ENCODE data around the gene SLC22A1. TPM values are rescaled to one million over a fixed set of nuclear protein-coding genes. Genes with fewer than 3 reads are reported as not detected.
"Not testable (repeated sequence)": the region's sequence is repeated elsewhere in the genome, so short reads cannot be mapped to it uniquely, and the experiment has no call there.

Gene SLC22A1
- total RNA-seq, 2 experiments from 2014 or later = 0.16 to 0.87 TPM

GRCh38 chr6:160127270-160128124 lies 5.9 kb downstream of the SLC22A1 start:
- Mint-ChIP-seq H3K4me1 (ENCODE audit: low read depth) (no peaks in the 10 kb centered on the region), H3K36me3 (ENCODE audit: low read depth) (no peaks in the 10 kb centered on the region), H3K4me3 (no peak overlapping the region), H3K27me3 (ENCODE audit: low read depth) (no peaks in the 10 kb centered on the region), H3K27ac (no peak overlapping the region), H3K9me3 (ENCODE audit: insufficient read depth) (no peaks in the 10 kb centered on the region)
- POLR2A ChIA-PET = no interaction called here
- no peak for ATAC-seq
- CTCF ChIA-PET = interaction anchor here (1.0 kb wide), 1 partner anchor 9 kb away, joined by 3 read pairs; no protein-coding TSS in a partner anchor
- DNase-seq = no peak

GRCh38 chr6:160128125-160128683 lies 6.6 kb downstream of the SLC22A1 start:
- H3K36me3 Mint-ChIP-seq (ENCODE audit: low read depth) = no peaks in the 10 kb centered on the region
- ChIA-PET CTCF (interaction anchor here (1.0 kb wide), 1 partner anchor 10 kb away, joined by 3 read pairs; no protein-coding TSS in a partner anchor), POLR2A (no interaction called here)
- no peaks in the 10 kb centered on the region for H3K9me3 Mint-ChIP-seq (ENCODE audit: insufficient read depth)
- H3K4me3 Mint-ChIP-seq = no peak overlapping the region
- ATAC-seq (no peak), DNase-seq (no peak)
- no peak overlapping the region for H3K27ac Mint-ChIP-seq
- no peaks in the 10 kb centered on the region for H3K27me3 Mint-ChIP-seq (ENCODE audit: low read depth)
- no peaks in the 10 kb centered on the region for H3K4me1 Mint-ChIP-seq (ENCODE audit: low read depth)

GRCh38 chr6:160128879-160129516 lies 7.4 kb downstream of the SLC22A1 start:
- no peak for ATAC-seq
- H3K9me3 Mint-ChIP-seq (ENCODE audit: insufficient read depth) = no peaks in the 10 kb centered on the region
- POLR2A ChIA-PET = no interaction called here
- no peak overlapping the region for H3K4me3 Mint-ChIP-seq
- CTCF ChIA-PET = interaction anchor here (1.0 to 1.4 kb wide), 2 partner anchors 9 to 11 kb away, joined by 3 read pairs; no protein-coding TSS in a partner anchor
- H3K27me3 Mint-ChIP-seq (ENCODE audit: low read depth) = no peaks in the 10 kb centered on the region
- no peaks in the 10 kb centered on the region for H3K4me1 Mint-ChIP-seq (ENCODE audit: low read depth)
- DNase-seq = no peak
- no peak overlapping the region for H3K27ac Mint-ChIP-seq
- no peaks in the 10 kb centered on the region for H3K36me3 Mint-ChIP-seq (ENCODE audit: low read depth)

- no peak for ATAC-seq
- Mint-ChIP-seq H3K9me3 (ENCODE audit: insufficient read depth) (no peaks in the 10 kb centered on the region), H3K4me1 (ENCODE audit: low read depth) (no peaks in the 10 kb centered on the region), H3K4me3 (no peak overlapping the region), H3K27me3 (ENCODE audit: low read depth) (no peaks in the 10 kb centered on the region), H3K27ac (no peak overlapping the region), H3K36me3 (ENCODE audit: low read depth) (no peaks in the 10 kb centered on the region)
- POLR2A ChIA-PET = no interaction called here
- CTCF ChIA-PET = interaction anchor here (1.4 kb wide), 1 partner anchor 8 kb away, joined by 3 read pairs; no protein-coding TSS in a partner anchor
- DNase-seq = no peak
Measured at GRCh38 chr6:160129881-160130615, 8.4 kb downstream of the SLC22A1 start.

- no peak overlapping the region for H3K4me3 Mint-ChIP-seq
- CTCF ChIA-PET = no interaction called here
Measured at GRCh38 chr6:160130729-160131484, 9.3 kb downstream of the SLC22A1 start.

GRCh38 chr6:160131636-160132296 lies 10.2 kb downstream of the SLC22A1 start:
- H3K27me3 Mint-ChIP-seq (ENCODE audit: low read depth) = peaks cover 2% of the 10 kb centered on the region
- H3K4me3 Mint-ChIP-seq = no peak overlapping the region
- no peak for ATAC-seq
- ChIA-PET POLR2A (no interaction called here), CTCF (no interaction called here)
- no peaks in the 10 kb centered on the region for H3K36me3 Mint-ChIP-seq (ENCODE audit: low read depth)
- no peak overlapping the region for H3K27ac Mint-ChIP-seq
- H3K9me3 Mint-ChIP-seq (ENCODE audit: insufficient read depth) = no peaks in the 10 kb centered on the region
- no peak for DNase-seq
- no peaks in the 10 kb centered on the region for H3K4me1 Mint-ChIP-seq (ENCODE audit: low read depth)

More at GRCh38 chr6:160130729-160131484, 9.3 kb downstream of the SLC22A1 start:
- peaks cover under 1% of the 10 kb centered on the region for H3K27me3 Mint-ChIP-seq (ENCODE audit: low read depth)
- H3K4me1 Mint-ChIP-seq (ENCODE audit: low read depth) = no peaks in the 10 kb centered on the region
- no peak overlapping the region for H3K27ac Mint-ChIP-seq
- H3K9me3 Mint-ChIP-seq (ENCODE audit: insufficient read depth) = no peaks in the 10 kb centered on the region
- DNase-seq (no peak), ATAC-seq (no peak)
- H3K36me3 Mint-ChIP-seq (ENCODE audit: low read depth) = no peaks in the 10 kb centered on the region
- POLR2A ChIA-PET = no interaction called here

- peaks cover 2% of the 10 kb centered on the region for H3K27me3 Mint-ChIP-seq (ENCODE audit: low read depth)
- DNase-seq = no peak
- H3K4me1 Mint-ChIP-seq (ENCODE audit: low read depth) = no peaks in the 10 kb centered on the region
- no peak overlapping the region for H3K4me3 Mint-ChIP-seq
- ChIA-PET CTCF (no interaction called here), POLR2A (no interaction called here)
- no peak overlapping the region for H3K27ac Mint-ChIP-seq
- ATAC-seq = no peak
- no peaks in the 10 kb centered on the region for H3K9me3 Mint-ChIP-seq (ENCODE audit: insufficient read depth)
- H3K36me3 Mint-ChIP-seq (ENCODE audit: low read depth) = no peaks in the 10 kb centered on the region
Measured at GRCh38 chr6:160132297-160132637, 10.7 kb downstream of the SLC22A1 start.

GRCh38 chr6:160132776-160133338 lies 11.2 kb downstream of the SLC22A1 start:
- Mint-ChIP-seq H3K4me1 (ENCODE audit: low read depth) (no peaks in the 10 kb centered on the region), H3K27me3 (ENCODE audit: low read depth) (peaks cover 2% of the 10 kb centered on the region), H3K36me3 (ENCODE audit: low read depth) (no peaks in the 10 kb centered on the region), H3K27ac (no peak overlapping the region), H3K9me3 (ENCODE audit: insufficient read depth) (no peaks in the 10 kb centered on the region), H3K4me3 (no peak overlapping the region)
- ChIA-PET CTCF (no interaction called here), POLR2A (no interaction called here)
- no peak for DNase-seq
- ATAC-seq = no peak

GRCh38 chr6:160133441-160134336 lies 12.1 kb downstream of the SLC22A1 start:
- Mint-ChIP-seq H3K27ac (no peak overlapping the region), H3K9me3 (ENCODE audit: insufficient read depth) (no peaks in the 10 kb centered on the region), H3K27me3 (ENCODE audit: low read depth) (peaks cover 2% of the 10 kb centered on the region), H3K36me3 (ENCODE audit: low read depth) (no peaks in the 10 kb centered on the region), H3K4me3 (no peak overlapping the region), H3K4me1 (ENCODE audit: low read depth) (peaks cover 4% of the 10 kb centered on the region)
- ATAC-seq (no peak), DNase-seq (no peak)
- CTCF ChIA-PET = no interaction called here
- POLR2A ChIA-PET = no interaction called here

- POLR2A ChIA-PET; H3K36me3 Mint-ChIP-seq (ENCODE audit: low read depth); CTCF ChIA-PET; H3K4me1 Mint-ChIP-seq (ENCODE audit: low read depth); H3K9me3 Mint-ChIP-seq (ENCODE audit: insufficient read depth); H3K27me3 Mint-ChIP-seq (ENCODE audit: low read depth); ATAC-seq; H3K4me3 Mint-ChIP-seq; DNase-seq; H3K27ac Mint-ChIP-seq: not testable (repeated sequence)
Measured at GRCh38 chr6:160134337-160134751, 12.7 kb downstream of the SLC22A1 start.
